Neuron (in vitro differentiated cells): ENCODE results near the gene TXNDC2.
"Not testable (repeated sequence)": the region's sequence is repeated elsewhere in the genome, so short reads cannot be mapped to it uniquely, and the experiment has no call there.

Experiments used
- H2AFZ ChIP-seq: one replicate; pipeline ENCODE4 v1.6.1; 2013; ENCODE audit warnings: low read depth, mild to moderate bottlenecking, inconsistent platforms, low read length, moderate library complexity
- H3K27me3 ChIP-seq: one replicate; pipeline ENCODE4 v1.6.1; 2013; ENCODE audit warnings: low read length; ENCODE audit not compliant: insufficient read depth
- H3K36me3 ChIP-seq: one replicate; pipeline ENCODE4 v1.6.1; 2013; ENCODE audit warnings: low read length; ENCODE audit not compliant: insufficient read depth
- H3K4me1 ChIP-seq: one replicate; pipeline ENCODE4 v1.6.1; 2013; ENCODE audit warnings: low read length; ENCODE audit not compliant: insufficient read depth
- H3K4me3 ChIP-seq: 2 replicates; pipeline ENCODE4 v1.5.1; 2013; ENCODE audit warnings: mild to moderate bottlenecking, low read length, moderate library complexity
- H3K9me3 ChIP-seq: one replicate; pipeline ENCODE4 v1.6.1; 2013; ENCODE audit warnings: low read length

The TXNDC2 gene

GRCh38 chr18:9878783-9879242 lies 7.0 kb upstream of the TXNDC2 start:
- Histone ChIP-seq H3K9me3 (no peaks in the 10 kb centered on the region), H3K36me3 (no peaks in the 10 kb centered on the region), H2AFZ (no peak overlapping the region), H3K4me1 (no peaks in the 10 kb centered on the region), H3K27me3 (no peaks in the 10 kb centered on the region), H3K4me3 (no peak overlapping the region)

- Histone ChIP-seq H3K27me3 (no peaks in the 10 kb centered on the region), H3K9me3 (no peaks in the 10 kb centered on the region), H2AFZ (no peak overlapping the region)
These were observed 1.7 kb upstream of the TXNDC2 start for GRCh38 chr18:9884090-9884489.

GRCh38 chr18:9884532-9885140 lies 1.1 kb upstream of the TXNDC2 start:
- no peak overlapping the region for H3K4me3 ChIP-seq
- no peaks in the 10 kb centered on the region for H3K9me3 ChIP-seq
- no peaks in the 10 kb centered on the region for H3K27me3 ChIP-seq
- H2AFZ ChIP-seq = no peak overlapping the region
- no peaks in the 10 kb centered on the region for H3K36me3 ChIP-seq
- H3K4me1 ChIP-seq = peaks cover 3% of the 10 kb centered on the region

More at GRCh38 chr18:9884090-9884489, 1.7 kb upstream of the TXNDC2 start:
- Histone ChIP-seq H3K4me1 (peaks cover 3% of the 10 kb centered on the region), H3K36me3 (no peaks in the 10 kb centered on the region), H3K4me3 (no peak overlapping the region)

- no peaks in the 10 kb centered on the region for H3K9me3 ChIP-seq
- no peak overlapping the region for H2AFZ ChIP-seq
- H3K4me3 ChIP-seq = no peak overlapping the region
- no peaks in the 10 kb centered on the region for H3K27me3 ChIP-seq
- peaks cover 3% of the 10 kb centered on the region for H3K4me1 ChIP-seq
- H3K36me3 ChIP-seq = no peaks in the 10 kb centered on the region
These were observed 204 bp downstream of the TXNDC2 start for GRCh38 chr18:9886005-9886348.

- H3K9me3 ChIP-seq = no peaks in the 10 kb centered on the region
- H2AFZ ChIP-seq = no peak overlapping the region
- H3K4me3 ChIP-seq = no peak overlapping the region
- H3K4me1 ChIP-seq = peaks cover 3% of the 10 kb centered on the region
- H3K27me3 ChIP-seq = no peaks in the 10 kb centered on the region
- no peaks in the 10 kb centered on the region for H3K36me3 ChIP-seq
These were observed 2.2 kb downstream of the TXNDC2 start for GRCh38 chr18:9887992-9888391.

GRCh38 chr18:9890196-9890595 lies 4.4 kb downstream of the TXNDC2 start:
- Histone ChIP-seq H3K4me1 (no peaks in the 10 kb centered on the region), H3K4me3 (no peak overlapping the region), H2AFZ (no peak overlapping the region), H3K27me3 (no peaks in the 10 kb centered on the region), H3K9me3 (no peaks in the 10 kb centered on the region), H3K36me3 (no peaks in the 10 kb centered on the region)

GRCh38 chr18:9890957-9891356 lies 5.2 kb downstream of the TXNDC2 start:
- no peaks in the 10 kb centered on the region for H3K36me3 ChIP-seq
- H3K9me3 ChIP-seq = no peaks in the 10 kb centered on the region
- H3K4me3 ChIP-seq = no peak overlapping the region
- no peaks in the 10 kb centered on the region for H3K4me1 ChIP-seq
- no peaks in the 10 kb centered on the region for H3K27me3 ChIP-seq
- H2AFZ ChIP-seq = no peak overlapping the region

- H3K4me3 ChIP-seq, H3K4me1 ChIP-seq, H3K9me3 ChIP-seq, H3K36me3 ChIP-seq, H3K27me3 ChIP-seq, H2AFZ ChIP-seq: not testable (repeated sequence)
These were observed 5.7 kb downstream of the TXNDC2 start for GRCh38 chr18:9891515-9891914.

GRCh38 chr18:9894454-9895068 lies 8.8 kb downstream of the TXNDC2 start:
- Histone ChIP-seq H3K4me1 (no peaks in the 10 kb centered on the region), H3K36me3 (no peaks in the 10 kb centered on the region), H3K9me3 (no peaks in the 10 kb centered on the region), H3K4me3 (no peak overlapping the region), H2AFZ (no peak overlapping the region), H3K27me3 (no peaks in the 10 kb centered on the region)

- no peaks in the 10 kb centered on the region for H3K4me1 ChIP-seq
- H3K36me3 ChIP-seq = no peaks in the 10 kb centered on the region
- no peak overlapping the region for H3K4me3 ChIP-seq
- no peak overlapping the region for H2AFZ ChIP-seq
- H3K9me3 ChIP-seq = no peaks in the 10 kb centered on the region
- no peaks in the 10 kb centered on the region for H3K27me3 ChIP-seq
These were observed 11.4 kb downstream of the TXNDC2 start for GRCh38 chr18:9897129-9897528.

- H3K27me3 ChIP-seq, H3K9me3 ChIP-seq, H3K4me1 ChIP-seq, H2AFZ ChIP-seq, H3K4me3 ChIP-seq, H3K36me3 ChIP-seq: not testable (repeated sequence)
These were observed 12.1 kb downstream of the TXNDC2 start for GRCh38 chr18:9897787-9898291.

GRCh38 chr18:9898792-9899549 lies 13.2 kb downstream of the TXNDC2 start:
- Histone ChIP-seq H3K36me3 (no peaks in the 10 kb centered on the region), H3K27me3 (no peaks in the 10 kb centered on the region)

GRCh38 chr18:9899550-9899930 lies 13.8 kb downstream of the TXNDC2 start:
- not testable (repeated sequence) for H3K9me3 ChIP-seq, H3K4me3 ChIP-seq, H3K36me3 ChIP-seq, H2AFZ ChIP-seq, H3K27me3 ChIP-seq, H3K4me1 ChIP-seq

More at GRCh38 chr18:9898792-9899549, 13.2 kb downstream of the TXNDC2 start:
- Histone ChIP-seq H3K4me3 (no peak overlapping the region), H3K4me1 (no peaks in the 10 kb centered on the region), H2AFZ (no peak overlapping the region), H3K9me3 (no peaks in the 10 kb centered on the region)
